Measurements from ENCODE around the gene RMND5A.

GRCh38 chr2:86753606-86754005 is 33.5 kb downstream of the RMND5A start:
- TF ChIP-seq POLR2A (IDR thresholded peaks at IDR 0.05; ENCODE audit: low read length) (no peak), GATA1 (IDR thresholded peaks at IDR 0.05; ENCODE audit: low read depth, low read length) (no peak)

All from erythroblast (primary cell).